VCaP (cell line): Measurements from ENCODE around the gene TNFAIP8.
A peak's percentile ranks its signal among the peaks of the same experiment; 100 is the strongest.

Source experiments
- H3K27ac ChIP-seq: fragments of 450-650 bp; 2 replicates; pipeline ENCODE4 v1.5.1; 2017
- CTCF ChIP-seq: fragments of 450-650 bp; conservative IDR thresholded peaks from 2 replicates; pipeline ENCODE4 v1.5.1; 2017; ENCODE audit warnings: mild to moderate bottlenecking, moderate library complexity

The TNFAIP8 gene

GRCh38 chr5:119383008-119383407 lies 27.2 kb downstream of the TNFAIP8 start:
- no peak overlapping the region for H3K27ac ChIP-seq
- no peak for TF ChIP-seq CTCF

- TF ChIP-seq CTCF, result no peak
- no peak overlapping the region for H3K27ac ChIP-seq
These were observed 29.3 kb downstream of the TNFAIP8 start for GRCh38 chr5:119385136-119385535.

GRCh38 chr5:119385536-119386128 lies 29.8 kb downstream of the TNFAIP8 start:
- H3K27ac ChIP-seq, result peak overlapping the region; percentile 60
- TF ChIP-seq CTCF, result no peak

GRCh38 chr5:119386596-119387344 lies 31.0 kb downstream of the TNFAIP8 start:
- TF ChIP-seq CTCF, result no peak
- H3K27ac ChIP-seq, result peak overlapping the region; percentile 60

GRCh38 chr5:119387945-119388618 lies 32.3 kb downstream of the TNFAIP8 start:
- H3K27ac ChIP-seq, result peak overlapping the region; percentile 60
- TF ChIP-seq CTCF, result no peak

- H3K27ac ChIP-seq, result peak overlapping the region; percentile 60
- no peak for TF ChIP-seq CTCF
These were observed 32.9 kb downstream of the TNFAIP8 start for GRCh38 chr5:119388619-119389190.
